Cardiac muscle cell (in vitro differentiated cells and primary cell): ENCODE measurements around the gene ARHGAP10. TPM values are rescaled to one million over a fixed set of nuclear protein-coding genes. Genes with fewer than 3 reads are reported as not detected.
"Not testable (repeated sequence)": the region's sequence is repeated elsewhere in the genome, so short reads cannot be mapped to it uniquely, and the experiment has no call there.

Experiments
- DNase-seq, 2 donors: peaks; one replicate each; pipeline versions ENCODE4 v3.0.0 to v3.0.0-alpha.2; 2010 to 2017; ENCODE audit warnings: low read depth in 1 of 2, low spot score in 1 of 2
- H3K27ac ChIP-seq: fragments of 200-600 bp; sonication (generic); 2 replicates; pipeline ENCODE4 v1.5.1; 2016
- H3K27me3 ChIP-seq: fragments of 200-600 bp; sonication (generic); 2 replicates; pipeline ENCODE4 v1.6.0; 2016; ENCODE audit warnings: control low read depth
- H3K36me3 ChIP-seq: fragments of 200-600 bp; sonication (generic); 2 replicates; pipeline ENCODE4 v1.5.1; 2016; ENCODE audit warnings: control low read depth
- H3K4me1 ChIP-seq: fragments of 200-600 bp; sonication (generic); 2 replicates; pipeline ENCODE4 v1.8.1; 2017; ENCODE audit warnings: low read depth, mild to moderate bottlenecking, mixed run types
- H3K4me3 ChIP-seq: fragments of 200-600 bp; sonication (generic); 2 replicates; pipeline ENCODE4 v1.5.1; 2016; ENCODE audit warnings: mild to moderate bottlenecking
- H3K9me3 ChIP-seq: fragments of 200-600 bp; sonication (generic); 2 replicates; pipeline ENCODE4 v1.5.1; 2017; ENCODE audit warnings: low read depth, mild to moderate bottlenecking, control low read depth
- polyA plus RNA-seq: library from polyadenylated mRNA; unstranded; fragments of >200 nt; fragmentation: Nextera tagmentation; extraction: Ambion mirVana; gene quantifications from 2 replicates; pipeline ENCODE4 v1.2.1, GENCODE V29; 2016
- total RNA-seq: library from RNA; depleted of rRNA; stranded (reverse); fragments of >200 nt; gene quantifications from 2 replicates; pipeline ENCODE4 v1.2.3, GENCODE V29; 2016
- TF ChIP-seq, protein P1 (sequence below): IDR thresholded peaks from 2 replicates; pipeline ENCODE4 v1.5.1; 2012; ENCODE audit warnings: low read depth, mild to moderate bottlenecking, low read length

Gene ARHGAP10
- total and polyA plus RNA-seq, 2 experiments from 2014 or later: 12.1 to 15.0 TPM

DNA sequence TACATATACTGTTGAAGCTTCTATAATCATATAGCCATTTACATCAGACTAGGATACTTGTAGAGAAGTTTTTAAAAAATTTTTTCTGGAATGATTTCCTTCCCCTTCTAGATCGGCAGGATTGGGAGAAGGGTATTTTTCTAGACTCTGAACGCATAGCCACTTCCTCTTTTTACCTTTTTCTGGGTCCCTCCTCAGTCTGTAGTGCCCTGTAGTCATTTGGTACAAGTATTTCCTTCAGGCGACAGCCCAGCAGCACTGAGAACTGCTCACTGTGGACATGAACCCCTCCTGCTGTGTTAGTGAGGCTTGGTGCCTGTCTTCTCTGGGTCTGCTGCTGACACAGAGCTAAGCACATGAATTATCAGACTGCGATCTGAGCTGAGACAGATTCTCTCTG is 255.4 kb downstream of the ARHGAP10 start:
- Histone ChIP-seq H3K27ac (no peak overlapping the region), H3K36me3 (no peaks in the 10 kb centered on the region), H3K27me3 (no peaks in the 10 kb centered on the region), H3K9me3 (no peaks in the 10 kb centered on the region), H3K4me3 (no peak overlapping the region), H3K4me1 (peaks cover 5% of the 10 kb centered on the region)
- TF ChIP-seq, protein P1, sequence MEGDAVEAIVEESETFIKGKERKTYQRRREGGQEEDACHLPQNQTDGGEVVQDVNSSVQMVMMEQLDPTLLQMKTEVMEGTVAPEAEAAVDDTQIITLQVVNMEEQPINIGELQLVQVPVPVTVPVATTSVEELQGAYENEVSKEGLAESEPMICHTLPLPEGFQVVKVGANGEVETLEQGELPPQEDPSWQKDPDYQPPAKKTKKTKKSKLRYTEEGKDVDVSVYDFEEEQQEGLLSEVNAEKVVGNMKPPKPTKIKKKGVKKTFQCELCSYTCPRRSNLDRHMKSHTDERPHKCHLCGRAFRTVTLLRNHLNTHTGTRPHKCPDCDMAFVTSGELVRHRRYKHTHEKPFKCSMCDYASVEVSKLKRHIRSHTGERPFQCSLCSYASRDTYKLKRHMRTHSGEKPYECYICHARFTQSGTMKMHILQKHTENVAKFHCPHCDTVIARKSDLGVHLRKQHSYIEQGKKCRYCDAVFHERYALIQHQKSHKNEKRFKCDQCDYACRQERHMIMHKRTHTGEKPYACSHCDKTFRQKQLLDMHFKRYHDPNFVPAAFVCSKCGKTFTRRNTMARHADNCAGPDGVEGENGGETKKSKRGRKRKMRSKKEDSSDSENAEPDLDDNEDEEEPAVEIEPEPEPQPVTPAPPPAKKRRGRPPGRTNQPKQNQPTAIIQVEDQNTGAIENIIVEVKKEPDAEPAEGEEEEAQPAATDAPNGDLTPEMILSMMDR: no peak
- no peak for DNase-seq

DNA sequence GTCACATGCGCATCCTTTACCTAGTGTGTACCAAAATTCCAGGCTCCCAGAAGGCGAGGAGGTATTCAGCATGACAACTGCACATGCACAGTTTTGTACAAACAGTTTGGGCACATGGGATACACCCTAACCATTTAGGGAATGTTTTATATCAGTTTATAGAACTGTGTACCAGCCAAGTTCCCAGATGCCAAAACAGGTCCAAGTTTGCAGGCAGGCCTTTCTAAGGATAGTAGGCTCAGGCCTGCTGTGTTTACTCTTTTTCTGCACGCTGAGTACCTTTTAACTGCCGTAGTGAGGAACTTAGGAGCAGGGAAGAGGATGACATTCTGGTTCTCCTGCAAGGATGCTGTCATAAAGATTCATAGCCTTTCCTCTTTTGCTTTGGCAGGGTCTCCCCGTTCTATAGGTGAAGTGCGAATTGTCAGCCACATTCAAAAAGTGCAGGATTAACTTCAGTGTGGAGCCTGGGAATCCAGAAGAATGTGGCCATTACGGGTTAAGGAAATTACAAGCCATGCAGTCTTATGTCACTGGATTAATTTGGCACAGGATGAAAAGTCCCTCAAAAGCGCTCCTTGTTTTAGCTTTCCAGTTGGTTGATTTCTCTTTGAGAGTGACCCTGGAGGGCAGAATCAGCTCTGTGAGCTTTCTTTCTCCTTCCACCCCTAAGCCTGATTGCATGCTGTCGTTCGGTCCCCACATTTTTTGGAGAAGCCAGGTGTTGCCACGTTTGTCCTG is 259.8 kb downstream of the ARHGAP10 start:
- DNase-seq: no peak
- Histone ChIP-seq H3K9me3 (no peaks in the 10 kb centered on the region), H3K36me3 (no peaks in the 10 kb centered on the region), H3K4me3 (no peak overlapping the region), H3K4me1 (no peaks in the 10 kb centered on the region), H3K27me3 (no peaks in the 10 kb centered on the region), H3K27ac (no peak overlapping the region)
- TF ChIP-seq, protein P1: no peak

DNA sequence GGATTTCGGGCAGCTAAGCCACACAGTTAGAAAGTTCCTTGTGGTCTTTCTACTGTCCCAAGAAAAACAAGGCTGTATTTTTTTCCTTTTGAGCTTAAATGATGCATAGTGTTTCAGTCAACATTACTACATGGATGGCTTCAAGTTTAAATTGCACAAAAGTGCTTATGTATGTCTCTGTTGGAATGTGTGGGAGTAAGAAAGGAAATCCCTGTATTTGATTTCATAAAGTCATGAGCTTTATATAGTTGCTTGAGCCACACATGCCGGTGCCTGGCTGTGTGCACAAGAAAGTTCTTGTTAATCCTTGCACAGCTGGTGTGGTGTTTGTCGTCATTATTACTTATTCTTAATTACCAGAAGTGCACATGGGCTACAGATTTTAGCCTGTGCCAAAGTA is 262.2 kb downstream of the ARHGAP10 start:
- Histone ChIP-seq H3K4me3 (no peak overlapping the region), H3K4me1 (no peaks in the 10 kb centered on the region), H3K9me3 (no peaks in the 10 kb centered on the region), H3K27me3 (no peaks in the 10 kb centered on the region), H3K36me3 (no peaks in the 10 kb centered on the region), H3K27ac (no peak overlapping the region)
- DNase-seq: peak in 1 of 2 donors; percentile 83
- TF ChIP-seq, protein P1: no peak

DNA sequence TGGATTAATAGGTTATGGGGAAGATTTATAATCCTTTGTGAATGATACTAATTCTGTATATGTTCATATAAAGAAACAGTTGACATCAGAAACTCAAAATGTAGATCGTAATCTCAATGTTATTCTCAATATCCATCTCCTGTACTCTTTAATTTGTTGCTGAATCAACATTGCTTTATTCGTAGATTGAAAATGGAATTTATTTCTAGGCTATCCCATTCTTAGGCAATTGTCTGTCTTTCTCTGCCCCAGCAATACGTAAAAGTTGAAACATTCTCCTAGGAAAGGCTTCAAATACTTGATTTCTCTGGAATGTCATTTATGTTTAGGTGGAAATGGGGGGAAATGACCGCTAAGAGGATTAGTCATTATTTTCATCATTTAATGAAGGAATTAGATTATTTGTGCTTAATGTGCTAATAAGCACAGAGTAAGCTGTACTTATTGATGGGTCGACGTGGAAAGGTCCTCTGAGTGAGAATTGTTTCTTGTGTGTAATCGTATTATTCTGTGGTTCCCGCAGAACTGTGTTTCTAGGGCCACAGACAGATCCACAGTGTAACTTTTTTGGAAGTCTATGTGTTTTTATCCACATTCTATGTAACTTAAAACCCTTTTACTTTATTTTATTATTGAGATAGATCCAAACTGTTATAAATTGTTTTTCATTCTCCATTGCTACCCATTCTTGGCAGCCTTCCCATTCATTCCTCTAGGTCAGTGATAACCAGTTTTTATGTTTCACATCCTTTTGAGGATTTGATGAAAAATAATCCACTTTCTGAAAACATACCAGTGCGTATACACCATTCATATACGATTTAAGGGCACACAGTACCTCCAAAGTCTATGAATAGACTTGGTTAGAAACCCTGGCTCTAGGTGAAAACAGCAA is 262.9 kb downstream of the ARHGAP10 start:
- no peaks in the 10 kb centered on the region for H3K4me1 ChIP-seq
- H3K4me3 ChIP-seq: no peak overlapping the region
- TF ChIP-seq, protein P1: no peak
- no peaks in the 10 kb centered on the region for H3K9me3 ChIP-seq
- H3K36me3 ChIP-seq: no peaks in the 10 kb centered on the region
- peak in 1 of 2 donors; percentile 46 for DNase-seq
- H3K27ac ChIP-seq: no peak overlapping the region
- no peaks in the 10 kb centered on the region for H3K27me3 ChIP-seq

DNA sequence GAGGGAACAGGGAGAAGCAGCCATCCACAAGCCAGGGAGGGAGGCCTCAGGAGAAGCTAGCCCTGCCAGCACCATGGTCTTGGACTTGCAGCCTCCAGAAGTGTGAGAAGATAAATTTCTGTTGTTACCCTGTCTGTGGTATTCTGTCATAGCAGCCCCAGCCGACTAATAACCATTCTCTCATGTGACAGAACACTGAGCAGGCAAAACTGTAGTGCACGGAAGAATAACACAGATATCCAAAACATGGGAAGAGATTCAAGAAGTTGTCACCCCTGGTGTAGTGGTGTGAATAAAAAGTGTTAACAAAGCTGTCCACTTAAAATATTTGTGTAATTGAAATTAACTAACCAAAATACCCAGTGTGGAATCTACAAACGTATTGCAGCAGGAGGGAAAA is 265.0 kb downstream of the ARHGAP10 start:
- Histone ChIP-seq H3K4me1 (no peaks in the 10 kb centered on the region), H3K36me3 (no peaks in the 10 kb centered on the region), H3K27me3 (no peaks in the 10 kb centered on the region), H3K4me3 (no peak overlapping the region), H3K9me3 (no peaks in the 10 kb centered on the region), H3K27ac (no peak overlapping the region)
- TF ChIP-seq, protein P1: no peak
- no peak for DNase-seq

DNA sequence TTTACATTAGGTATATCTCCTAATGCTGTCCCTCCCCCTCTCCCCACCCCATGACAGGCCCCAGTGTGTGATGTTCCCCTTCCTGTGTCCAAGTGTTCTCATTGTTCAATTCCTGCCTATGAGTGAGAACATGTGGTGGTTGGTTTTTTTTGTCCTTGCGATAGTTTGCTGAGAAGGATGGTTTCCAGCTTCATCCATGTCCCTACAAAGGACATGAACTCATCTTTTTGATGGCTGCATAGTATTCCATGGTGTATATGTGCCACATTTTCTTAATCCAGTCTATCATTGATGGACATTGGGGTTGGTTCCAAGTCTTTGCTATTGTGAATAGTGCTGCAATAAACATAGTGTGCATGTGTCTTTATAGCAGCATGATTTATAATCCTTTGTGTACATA is 268.1 kb downstream of the ARHGAP10 start:
- not testable (repeated sequence) for DNase-seq, H3K27ac ChIP-seq, H3K27me3 ChIP-seq, H3K9me3 ChIP-seq, H3K4me3 ChIP-seq, H3K36me3 ChIP-seq, H3K4me1 ChIP-seq
